HEK293 (cell line): ENCODE data around the gene HABP4.

Experiments used
- CTCF ChIA-PET: fragments of 350-600 bp; formaldehyde crosslinking; extraction: SDS; loops from one replicate; lab custom pipeline; 2021; ENCODE audit warnings: antibody characterized with exemption; lab: Yijun Ruan, JAX
- POLR2A ChIA-PET: fragments of 300-600 bp; formaldehyde crosslinking; extraction: SDS; loops from one replicate; lab custom pipeline; 2020; ENCODE audit warnings: antibody characterized with exemption, inconsistent platforms; lab: Yijun Ruan, JAX
- H3K27ac ChIP-seq: fragments of 200-500 bp; sonication (Bioruptor generic); 2 replicates; pipeline ENCODE4 v1.5.1; 2014; ENCODE audit warnings: low read depth, low read length, control low read depth, inconsistent platforms; ENCODE audit errors: extremely low read depth
- H3K36me3 ChIP-seq, 2 experiments: fragments of 200-500 bp in 1 of 2; sonication (Bioruptor generic) in 1 of 2; 1 replicate in 1 of 2; 2 replicates in 1 of 2; pipeline ENCODE4 v1.5.1; 2014 to 2017; ENCODE audit warnings: inconsistent platforms in 2 of 2, low read length in 2 of 2; ENCODE audit not compliant: control insufficient read depth in 2 of 2, insufficient read depth in 1 of 2
- H3K4me1 ChIP-seq: fragments of 200-500 bp; sonication (Bioruptor generic); 2 replicates; pipeline ENCODE4 v1.5.1; 2014; ENCODE audit warnings: mild to moderate bottlenecking, low read length, inconsistent platforms; ENCODE audit not compliant: control insufficient read depth, insufficient read depth
- H3K4me3 ChIP-seq: 2 replicates; pipeline ENCODE4 v1.5.1; 2011; ENCODE audit warnings: low read depth, mild to moderate bottlenecking, control low read depth, low read length, moderate library complexity
- H3K9me3 ChIP-seq: fragments of 200-500 bp; sonication (Bioruptor generic); 2 replicates; pipeline ENCODE4 v1.5.1; 2014; ENCODE audit warnings: low read depth, low read length, inconsistent platforms; ENCODE audit not compliant: control insufficient read depth, insufficient read depth
- BCL11A ChIP-seq: fragments of 450-650 bp; formaldehyde crosslinking; IDR thresholded peaks from 2 replicates; pipeline ENCODE4 v1.5.1; 2016; ENCODE audit warnings: low read depth, missing biosample characterization, missing genetic modification characterization
- HOXA7 ChIP-seq: sonication (generic); formaldehyde crosslinking; IDR thresholded peaks from 2 replicates; pipeline ENCODE4 v1.8.1; 2022; ENCODE audit warnings: missing genetic modification reagents, borderline replicate concordance
- KLF16 ChIP-seq: fragments of 450-650 bp; formaldehyde crosslinking; IDR thresholded peaks from 2 replicates; pipeline ENCODE4 v1.5.1; 2017; ENCODE audit warnings: missing biosample characterization, missing genetic modification characterization
- MYNN ChIP-seq: fragments of 450-650 bp; formaldehyde crosslinking; IDR thresholded peaks from 2 replicates; pipeline ENCODE4 v1.5.1; 2016; ENCODE audit warnings: missing biosample characterization, missing genetic modification characterization, borderline replicate concordance
- PRDM1 ChIP-seq: fragments of 450-650 bp; formaldehyde crosslinking; IDR thresholded peaks from 2 replicates; pipeline ENCODE4; 2016; ENCODE audit warnings: missing biosample characterization, missing genetic modification characterization
- ZBTB17 ChIP-seq: fragments of 450-650 bp; formaldehyde crosslinking; IDR thresholded peaks from 2 replicates; pipeline ENCODE4 v1.5.1; 2016; ENCODE audit warnings: missing biosample characterization, missing genetic modification characterization
- ZFHX2 ChIP-seq: fragments of 450-650 bp; formaldehyde crosslinking; conservative IDR thresholded peaks from 2 replicates; pipeline ENCODE4 v1.5.1; 2016; ENCODE audit warnings: missing biosample characterization, missing genetic modification characterization
- ZNF112 ChIP-seq: fragments of 450-650 bp; formaldehyde crosslinking; IDR thresholded peaks from 2 replicates; pipeline ENCODE4 v1.5.0; 2017; ENCODE audit warnings: missing biosample characterization, missing genetic modification characterization
- ZNF155 ChIP-seq: fragments of 450-650 bp; formaldehyde crosslinking; IDR thresholded peaks from 2 replicates; pipeline ENCODE4 v1.5.1; 2016; ENCODE audit warnings: missing biosample characterization, missing genetic modification characterization
- ZNF174 ChIP-seq: fragments of 450-650 bp; formaldehyde crosslinking; IDR thresholded peaks from 2 replicates; pipeline ENCODE4 v1.5.0; 2017; ENCODE audit warnings: missing biosample characterization, mild to moderate bottlenecking, missing genetic modification characterization
- ZNF2 ChIP-seq: fragments of 450-650 bp; formaldehyde crosslinking; IDR thresholded peaks from 2 replicates; pipeline ENCODE4 v1.5.1; 2016; ENCODE audit warnings: missing biosample characterization, missing genetic modification characterization
- ZNF202 ChIP-seq: fragments of 450-650 bp; formaldehyde crosslinking; IDR thresholded peaks from 2 replicates; pipeline ENCODE4 v1.5.1; 2016; ENCODE audit warnings: missing biosample characterization, missing genetic modification characterization, borderline replicate concordance
- ZNF274 ChIP-seq, 2 experiments: fragments of 200-500 bp in 1 of 2; fragments of 450-650 bp in 1 of 2; sonication (Bioruptor generic) in 1 of 2; formaldehyde crosslinking in 1 of 2; IDR thresholded peaks; 2 replicates each; pipeline versions ENCODE4 v1.5.1 to v1.6.1; 2014 to 2016; ENCODE audit warnings: borderline replicate concordance in 1 of 2, inconsistent platforms in 1 of 2, low read length in 1 of 2, missing biosample characterization in 1 of 2, missing genetic modification characterization in 1 of 2
- ZNF341 ChIP-seq: fragments of 450-650 bp; formaldehyde crosslinking; IDR thresholded peaks from 2 replicates; pipeline ENCODE4; 2016; ENCODE audit warnings: low read depth, missing biosample characterization, missing genetic modification characterization
- ZNF404 ChIP-seq: fragments of 450-650 bp; formaldehyde crosslinking; IDR thresholded peaks from 2 replicates; pipeline ENCODE4 v1.5.1; 2017; ENCODE audit warnings: missing biosample characterization, missing genetic modification characterization
- ZNF48 ChIP-seq: fragments of 450-650 bp; formaldehyde crosslinking; IDR thresholded peaks from 2 replicates; pipeline ENCODE4 v1.5.1; 2016; ENCODE audit warnings: missing biosample characterization, missing genetic modification characterization
- ZNF521 ChIP-seq: fragments of 450-650 bp; formaldehyde crosslinking; IDR thresholded peaks from 2 replicates; pipeline ENCODE4 v1.5.1; 2017; ENCODE audit warnings: missing biosample characterization, mild to moderate bottlenecking, missing genetic modification characterization
- ZNF530 ChIP-seq: fragments of 450-650 bp; formaldehyde crosslinking; IDR thresholded peaks from 2 replicates; pipeline ENCODE4 v1.5.1; 2016; ENCODE audit warnings: low read depth, missing biosample characterization, missing genetic modification characterization
- ZNF548 ChIP-seq: fragments of 450-650 bp; formaldehyde crosslinking; IDR thresholded peaks from 2 replicates; pipeline ENCODE4 v1.5.1; 2016; ENCODE audit warnings: missing biosample characterization, missing genetic modification characterization
- ZNF555 ChIP-seq: fragments of 450-650 bp; formaldehyde crosslinking; conservative IDR thresholded peaks from 2 replicates; pipeline ENCODE4 v1.5.1; 2017; ENCODE audit warnings: missing biosample characterization, mild to moderate bottlenecking, missing genetic modification characterization, inconsistent platforms
- ZNF585B ChIP-seq: fragments of 450-650 bp; formaldehyde crosslinking; IDR thresholded peaks from 2 replicates; pipeline ENCODE4 v1.5.1; 2016; ENCODE audit warnings: missing biosample characterization, missing genetic modification characterization
- ZNF692 ChIP-seq: fragments of 450-650 bp; formaldehyde crosslinking; IDR thresholded peaks from 2 replicates; pipeline ENCODE4 v1.5.1; 2016; ENCODE audit warnings: missing biosample characterization, missing genetic modification characterization
- ZNF701 ChIP-seq: fragments of 450-650 bp; formaldehyde crosslinking; IDR thresholded peaks from 2 replicates; pipeline ENCODE4 v1.5.1; 2016; ENCODE audit warnings: missing biosample characterization, missing genetic modification characterization
- ZSCAN23 ChIP-seq: fragments of 450-650 bp; formaldehyde crosslinking; IDR thresholded peaks from 2 replicates; pipeline ENCODE4 v1.5.1; 2016; ENCODE audit warnings: missing biosample characterization, missing genetic modification characterization
- ZSCAN30 ChIP-seq: fragments of 450-650 bp; IDR thresholded peaks from 2 replicates; pipeline ENCODE4 v1.5.1; 2018; ENCODE audit warnings: missing biosample characterization, mild to moderate bottlenecking, missing genetic modification characterization, moderate library complexity
- TF ChIP-seq, protein P1 (sequence below): fragments of 450-650 bp; formaldehyde crosslinking; IDR thresholded peaks from 2 replicates; pipeline ENCODE4 v1.5.1; 2017; ENCODE audit warnings: missing biosample characterization, missing genetic modification characterization

The HABP4 gene

GRCh38 chr9:96429732-96430131, 20.2 kb upstream of the HABP4 start:
- TF ChIP-seq ZNF521 (tag by site-specific recombination): no peak
- TF ChIP-seq ZNF112 (tag by site-specific recombination): no peak
- no peak for TF ChIP-seq ZSCAN23 (tag by site-specific recombination)
- TF ChIP-seq ZFHX2 (tag by site-specific recombination): no peak
- no peak for TF ChIP-seq ZNF274 (IDR thresholded peaks at IDR 0.05; ENCODE audit: low read length)
- TF ChIP-seq ZNF274 (tag by site-specific recombination; IDR thresholded peaks at IDR 0.05; ENCODE audit: borderline replicate concordance): no peak
- TF ChIP-seq ZNF404 (tag by site-specific recombination): no peak
- no peak for TF ChIP-seq ZNF585B (tag by site-specific recombination)
- TF ChIP-seq ZNF548 (tag by site-specific recombination): no peak
- no peak for TF ChIP-seq ZBTB17 (tag by site-specific recombination)
- ChIA-PET CTCF (interaction anchor here (0.5 to 1.3 kb wide), 4 partner anchors 12 to 375 kb away, joined by 3 to 5 read pairs (median 4); no protein-coding TSS in a partner anchor), POLR2A (no interaction called here)
- H3K4me1 ChIP-seq: no peaks in the 10 kb centered on the region
- no peak overlapping the region for H3K27ac ChIP-seq
- no peak overlapping the region for H3K4me3 ChIP-seq
- H3K9me3 ChIP-seq: no peaks in the 10 kb centered on the region
- no peaks in the 10 kb centered on the region for H3K36me3 ChIP-seq

GRCh38 chr9:96430377-96430776, 19.6 kb upstream of the HABP4 start:
- H3K9me3 ChIP-seq: no peaks in the 10 kb centered on the region
- H3K4me3 ChIP-seq: no peak overlapping the region
- ChIA-PET POLR2A (no interaction called here), CTCF (interaction anchor here (0.8 to 1.3 kb wide), 2 partner anchors 12 to 102 kb away, joined by 3 to 5 read pairs; no protein-coding TSS in a partner anchor)
- no peaks in the 10 kb centered on the region for H3K4me1 ChIP-seq
- TF ChIP-seq ZNF174 (tag by site-specific recombination) (no peak), ZNF555 (tag by site-specific recombination) (no peak), MYNN (no peak), KLF16 (tag by site-specific recombination) (no peak), ZNF692 (no peak), ZNF2 (tag by site-specific recombination) (no peak), ZNF548 (tag by site-specific recombination) (no peak), ZNF48 (no peak), HOXA7 (no peak), PRDM1 (no peak), ZNF202 (no peak), ZNF341 (tag by site-specific recombination) (no peak), ZSCAN30 (tag by site-specific recombination) (no peak), ZNF701 (tag by site-specific recombination) (no peak), ZNF155 (tag by site-specific recombination) (no peak), BCL11A (tag by site-specific recombination) (no peak), ZNF530 (no peak)
- TF ChIP-seq, protein P1, sequence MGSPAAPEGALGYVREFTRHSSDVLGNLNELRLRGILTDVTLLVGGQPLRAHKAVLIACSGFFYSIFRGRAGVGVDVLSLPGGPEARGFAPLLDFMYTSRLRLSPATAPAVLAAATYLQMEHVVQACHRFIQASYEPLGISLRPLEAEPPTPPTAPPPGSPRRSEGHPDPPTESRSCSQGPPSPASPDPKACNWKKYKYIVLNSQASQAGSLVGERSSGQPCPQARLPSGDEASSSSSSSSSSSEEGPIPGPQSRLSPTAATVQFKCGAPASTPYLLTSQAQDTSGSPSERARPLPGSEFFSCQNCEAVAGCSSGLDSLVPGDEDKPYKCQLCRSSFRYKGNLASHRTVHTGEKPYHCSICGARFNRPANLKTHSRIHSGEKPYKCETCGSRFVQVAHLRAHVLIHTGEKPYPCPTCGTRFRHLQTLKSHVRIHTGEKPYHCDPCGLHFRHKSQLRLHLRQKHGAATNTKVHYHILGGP: no peak
- H3K27ac ChIP-seq: no peak overlapping the region
- no peaks in the 10 kb centered on the region for H3K36me3 ChIP-seq
